RWPE2 (cell line): ENCODE data around the gene OSBPL6.

ENCODE experiments used
- ATAC-seq: fragments of 200-7000 bp; cut with Tn5 transposase; 3 replicates; pipeline ENCODE4 v1.9.1; 2021; ENCODE audit warnings: low read depth
- DNase-seq: peaks from one replicate; pipeline ENCODE4 v3.0.0-alpha.2; 2020; ENCODE audit warnings: low spot score
- H3K27ac ChIP-seq: fragments of 450-650 bp; 2 replicates; pipeline ENCODE4 v1.5.1; 2017; ENCODE audit warnings: mild to moderate bottlenecking; ENCODE audit not compliant: poor library complexity, severe bottlenecking
- H3K27me3 ChIP-seq: fragments of 250-450 bp; sonication (Bioruptor Pico); 2 replicates; pipeline ENCODE4 v1.5.1; 2021; ENCODE audit warnings: mild to moderate bottlenecking, moderate library complexity; ENCODE audit not compliant: insufficient read depth, poor library complexity, severe bottlenecking
- H3K36me3 ChIP-seq: fragments of 250-450 bp; sonication (Bioruptor Pico); 2 replicates; pipeline ENCODE4 v1.5.1; 2020; ENCODE audit warnings: low read depth, mild to moderate bottlenecking, moderate library complexity
- H3K4me1 ChIP-seq: fragments of 250-450 bp; sonication (Bioruptor Pico); 2 replicates; pipeline ENCODE4 v1.5.1; 2021; ENCODE audit warnings: mild to moderate bottlenecking, moderate library complexity; ENCODE audit not compliant: insufficient read depth, poor library complexity, severe bottlenecking
- H3K4me3 ChIP-seq: fragments of 250-450 bp; sonication (Bioruptor Pico); 2 replicates; pipeline ENCODE4 v1.5.1; 2021; ENCODE audit warnings: mild to moderate bottlenecking, moderate library complexity; ENCODE audit not compliant: severe bottlenecking
- H3K9me3 ChIP-seq: fragments of 250-450 bp; sonication (Bioruptor Pico); 2 replicates; pipeline ENCODE4 v1.5.1; 2021; ENCODE audit warnings: mild to moderate bottlenecking, moderate library complexity; ENCODE audit not compliant: severe bottlenecking
- TF ChIP-seq, protein P1 (sequence below): fragments of 450-650 bp; IDR thresholded peaks from one replicate; pipeline ENCODE4 v1.5.1; 2017; ENCODE audit warnings: mild to moderate bottlenecking, moderate library complexity; ENCODE audit not compliant: poor library complexity, severe bottlenecking

The OSBPL6 gene

DNA sequence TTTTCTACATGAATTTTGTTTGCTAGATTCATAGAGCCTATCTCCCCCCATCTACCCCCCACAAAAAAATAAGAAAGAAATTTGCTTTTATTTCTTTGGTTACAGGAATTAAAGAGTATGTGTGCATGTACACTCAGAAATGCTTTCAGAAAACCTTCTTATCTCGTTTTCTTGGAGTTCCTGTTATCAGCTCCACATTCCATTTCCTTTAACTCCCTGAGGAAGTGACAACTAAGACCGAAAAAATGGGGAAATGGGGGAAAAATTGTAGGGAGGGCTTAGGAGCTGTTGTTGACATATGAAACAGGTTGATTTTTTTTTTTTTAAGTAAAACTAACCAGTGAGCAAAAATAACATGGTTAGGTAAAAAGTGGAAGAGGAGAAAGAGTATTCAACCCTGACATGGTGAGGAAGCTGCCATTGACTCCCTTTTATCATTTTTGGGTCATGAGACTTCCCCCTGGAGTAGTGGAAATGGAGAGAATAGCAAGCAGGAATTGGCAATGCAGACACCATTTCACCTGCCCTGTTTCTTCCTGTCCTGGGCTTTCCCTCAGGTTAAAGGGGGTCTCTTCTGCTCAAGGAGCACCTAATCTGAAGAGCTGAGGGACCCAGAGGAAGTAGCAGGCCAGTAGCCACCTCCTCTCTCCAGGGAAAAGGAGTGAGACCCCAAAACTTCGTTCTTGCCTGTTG, 93.5 kb downstream of the OSBPL6 start:
- TF ChIP-seq, protein P1, sequence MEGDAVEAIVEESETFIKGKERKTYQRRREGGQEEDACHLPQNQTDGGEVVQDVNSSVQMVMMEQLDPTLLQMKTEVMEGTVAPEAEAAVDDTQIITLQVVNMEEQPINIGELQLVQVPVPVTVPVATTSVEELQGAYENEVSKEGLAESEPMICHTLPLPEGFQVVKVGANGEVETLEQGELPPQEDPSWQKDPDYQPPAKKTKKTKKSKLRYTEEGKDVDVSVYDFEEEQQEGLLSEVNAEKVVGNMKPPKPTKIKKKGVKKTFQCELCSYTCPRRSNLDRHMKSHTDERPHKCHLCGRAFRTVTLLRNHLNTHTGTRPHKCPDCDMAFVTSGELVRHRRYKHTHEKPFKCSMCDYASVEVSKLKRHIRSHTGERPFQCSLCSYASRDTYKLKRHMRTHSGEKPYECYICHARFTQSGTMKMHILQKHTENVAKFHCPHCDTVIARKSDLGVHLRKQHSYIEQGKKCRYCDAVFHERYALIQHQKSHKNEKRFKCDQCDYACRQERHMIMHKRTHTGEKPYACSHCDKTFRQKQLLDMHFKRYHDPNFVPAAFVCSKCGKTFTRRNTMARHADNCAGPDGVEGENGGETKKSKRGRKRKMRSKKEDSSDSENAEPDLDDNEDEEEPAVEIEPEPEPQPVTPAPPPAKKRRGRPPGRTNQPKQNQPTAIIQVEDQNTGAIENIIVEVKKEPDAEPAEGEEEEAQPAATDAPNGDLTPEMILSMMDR: no peak
- Histone ChIP-seq H3K4me1 (peaks cover 2% of the 10 kb centered on the region), H3K9me3 (no peaks in the 10 kb centered on the region), H3K27me3 (no peaks in the 10 kb centered on the region), H3K36me3 (no peaks in the 10 kb centered on the region), H3K4me3 (no peak overlapping the region), H3K27ac (no peak overlapping the region)
- DNase-seq: no peak
- no peak for ATAC-seq

DNA sequence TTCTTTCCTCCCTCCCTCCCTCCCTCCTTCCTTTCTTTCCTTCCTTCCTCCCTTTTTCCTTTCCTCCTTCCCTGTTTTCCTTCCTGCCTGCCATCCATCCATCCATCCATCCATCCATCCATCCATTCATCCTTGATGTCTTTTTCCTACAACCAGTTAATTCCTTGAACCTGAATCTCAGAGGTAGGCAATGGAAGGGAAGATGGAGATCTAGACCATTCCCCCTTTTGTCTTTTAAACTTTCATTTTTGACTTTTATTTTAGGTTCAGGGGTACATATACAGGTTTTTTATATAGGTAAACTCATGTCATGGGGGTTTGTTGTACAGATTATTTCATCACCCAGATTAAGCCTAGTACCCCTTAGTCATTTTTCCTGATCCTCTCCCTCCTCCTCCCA, 97.4 kb downstream of the OSBPL6 start:
- ATAC-seq: no peak
- H3K4me1 ChIP-seq: no peaks in the 10 kb centered on the region

DNA sequence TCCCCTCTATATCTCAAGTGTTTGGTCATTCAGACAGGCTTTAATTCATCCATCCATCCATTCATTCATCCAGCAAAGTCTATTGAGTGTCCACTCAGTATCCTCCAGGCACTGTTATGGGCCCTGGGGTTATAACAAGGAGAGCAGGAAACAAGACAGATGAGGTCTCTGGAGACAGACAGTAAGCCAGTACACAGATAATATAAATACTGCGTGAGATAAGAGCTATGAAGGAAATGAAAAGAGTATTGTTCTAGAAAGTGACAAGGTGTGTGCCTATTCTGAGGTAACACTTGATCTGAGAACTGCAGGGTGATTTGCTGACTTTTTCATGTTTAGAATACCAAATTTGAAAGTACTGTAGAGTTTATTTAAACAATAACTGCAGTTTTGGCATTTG, 98.3 kb downstream of the OSBPL6 start:
- H3K9me3 ChIP-seq: no peaks in the 10 kb centered on the region
- H3K4me1 ChIP-seq: no peaks in the 10 kb centered on the region
- TF ChIP-seq, protein P1: no peak
- no peak for DNase-seq
- H3K36me3 ChIP-seq: no peaks in the 10 kb centered on the region
- no peak for ATAC-seq
- H3K27ac ChIP-seq: no peak overlapping the region
- H3K4me3 ChIP-seq: no peak overlapping the region
- no peaks in the 10 kb centered on the region for H3K27me3 ChIP-seq

More for the DNA sequence above, 97.4 kb downstream of the OSBPL6 start:
- no peak overlapping the region for H3K4me3 ChIP-seq
- TF ChIP-seq, protein P1: no peak
- DNase-seq: no peak
- no peaks in the 10 kb centered on the region for H3K9me3 ChIP-seq
- H3K27ac ChIP-seq: no peak overlapping the region
- no peaks in the 10 kb centered on the region for H3K36me3 ChIP-seq
- no peaks in the 10 kb centered on the region for H3K27me3 ChIP-seq

DNA sequence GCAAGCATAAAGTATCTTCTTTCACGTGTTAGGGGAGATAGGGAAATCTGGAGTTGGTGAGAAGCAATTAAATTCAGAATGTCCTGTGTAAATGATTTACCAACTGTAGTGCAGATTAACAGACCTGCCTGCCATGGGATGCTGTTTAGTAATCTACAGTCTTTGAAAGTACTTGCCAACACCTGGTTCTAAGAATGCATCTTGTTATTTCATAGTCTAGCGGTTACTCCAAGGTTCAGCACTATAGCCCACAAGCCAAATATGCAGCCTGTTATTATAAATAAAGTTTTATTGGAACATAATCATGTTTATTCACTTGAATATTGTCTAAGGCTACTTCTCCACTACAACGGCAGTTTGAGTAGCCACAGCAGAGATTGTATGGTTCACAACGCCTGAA, 100.8 kb downstream of the OSBPL6 start:
- Histone ChIP-seq H3K27ac (no peak overlapping the region), H3K9me3 (no peaks in the 10 kb centered on the region), H3K4me3 (no peak overlapping the region), H3K4me1 (peaks cover 16% of the 10 kb centered on the region), H3K36me3 (no peaks in the 10 kb centered on the region), H3K27me3 (no peaks in the 10 kb centered on the region)
- ATAC-seq: no peak
- no peak for DNase-seq
- TF ChIP-seq, protein P1: no peak

DNA sequence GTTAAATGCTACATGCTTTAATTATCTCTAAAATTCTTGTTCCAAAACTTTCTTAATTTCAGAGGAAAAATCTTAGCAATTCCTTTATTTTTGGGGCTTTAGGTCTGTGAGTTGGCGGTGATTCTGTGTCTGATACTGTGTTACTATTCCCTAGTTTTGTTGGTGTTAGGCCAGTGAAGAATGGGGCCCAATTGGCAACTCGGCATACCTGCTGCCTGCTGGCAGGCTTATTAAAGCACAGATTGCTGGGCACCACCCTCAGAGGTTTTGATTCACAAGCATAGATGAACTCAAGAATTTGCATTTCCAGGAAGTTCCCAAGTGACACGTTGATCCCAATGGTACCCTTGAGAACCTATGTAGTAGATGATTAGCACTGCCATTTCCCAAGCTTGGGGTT, 101.6 kb downstream of the OSBPL6 start:
- TF ChIP-seq, protein P1: no peak

More for the DNA sequence above, 101.6 kb downstream of the OSBPL6 start:
- DNase-seq: no peak
- no peak overlapping the region for H3K4me3 ChIP-seq
- no peaks in the 10 kb centered on the region for H3K36me3 ChIP-seq
- ATAC-seq: no peak
- H3K9me3 ChIP-seq: no peaks in the 10 kb centered on the region
- H3K27me3 ChIP-seq: no peaks in the 10 kb centered on the region
- no peak overlapping the region for H3K27ac ChIP-seq
- peaks cover 16% of the 10 kb centered on the region for H3K4me1 ChIP-seq
